Muscle of back (tissue), 13 donors: ENCODE measurements around the gene SLC38A3. TPM values are rescaled to one million over a fixed set of nuclear protein-coding genes. Genes with fewer than 3 reads are reported as not detected.

ENCODE experiments used
- DNase-seq, 3 donors: peaks; one replicate each; pipeline versions ENCODE4 v3.0.0 to v3.0.0-alpha.2; 2013
- long read RNA-seq, 9 donors: transcript quantifications; one replicate each; lab custom pipeline, GENCODE V29; 2026
- polyA plus RNA-seq, 10 donors: library from polyadenylated mRNA; unstranded; fragments of 120-200 nt; gene quantifications; one replicate each; pipeline ENCODE4 v1.2.1, GENCODE V29; 2013; ENCODE audit not compliant: insufficient read length in 10 of 10

The SLC38A3 gene
- 1 to 10 TPM in 9 of 10 donors, under 1 TPM in 1; 0.98 to 4.6 (median 2.4) TPM for polyA plus RNA-seq
- long read RNA-seq, donor 1, result 0 reads
- long read RNA-seq, donor 2, result 0 reads
- long read RNA-seq, donor 3, result 0 reads
- long read RNA-seq, donor 4, result 0 reads
- long read RNA-seq, donor 5, partial matches to known transcripts, result 0 of 1 reads
- long read RNA-seq, donor 5, other reads (novel, unspliced or antisense), result 0 of 1 reads
- long read RNA-seq, donor 6, result 0 reads
- long read RNA-seq, donor 7, partial matches to known transcripts, result 0 of 1 reads
- long read RNA-seq, donor 7, other reads (novel, unspliced or antisense), result 0 of 1 reads
- long read RNA-seq, donor 8, result 0 reads
- long read RNA-seq, donor 9, result 0 reads

DNA sequence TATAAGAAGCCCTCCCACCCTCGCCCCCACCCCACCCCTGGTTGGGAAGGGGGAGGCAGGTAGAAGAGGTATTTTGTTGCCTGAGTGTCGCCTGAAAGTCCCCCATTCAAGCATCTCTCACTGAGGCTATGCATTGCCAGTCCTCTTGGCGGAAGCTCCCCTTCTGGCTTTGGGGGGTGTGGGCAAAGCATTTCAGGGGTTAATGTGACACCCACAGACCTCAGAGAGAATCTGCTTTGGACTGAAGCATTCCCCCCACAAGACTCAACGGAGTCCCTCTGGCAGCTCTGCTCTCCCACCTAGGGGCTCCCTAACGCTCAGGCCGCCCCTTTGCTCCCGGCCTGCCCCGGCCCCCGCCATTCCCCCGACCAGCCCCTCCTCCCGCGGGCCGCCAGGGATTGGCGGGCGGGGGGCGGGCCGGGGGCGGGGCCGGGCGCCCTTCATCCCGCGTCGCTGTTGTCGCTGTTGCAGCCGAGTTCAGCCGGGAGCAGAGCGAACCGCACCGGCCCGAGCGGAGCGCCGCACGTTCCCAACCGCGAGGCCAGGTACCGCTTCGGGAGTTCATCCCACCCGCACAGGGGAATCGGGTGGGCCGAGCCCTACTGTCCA lies at the start of gene SLC38A3:
Gene SLC38A3 (plus strand): TSS at position 468 of the 609 bp plus-strand sequence. CDS start 8,929 bp downstream, outside the sequence.
- DNase-seq, result peak in 1 of 3 donors; percentile 58

DNA sequence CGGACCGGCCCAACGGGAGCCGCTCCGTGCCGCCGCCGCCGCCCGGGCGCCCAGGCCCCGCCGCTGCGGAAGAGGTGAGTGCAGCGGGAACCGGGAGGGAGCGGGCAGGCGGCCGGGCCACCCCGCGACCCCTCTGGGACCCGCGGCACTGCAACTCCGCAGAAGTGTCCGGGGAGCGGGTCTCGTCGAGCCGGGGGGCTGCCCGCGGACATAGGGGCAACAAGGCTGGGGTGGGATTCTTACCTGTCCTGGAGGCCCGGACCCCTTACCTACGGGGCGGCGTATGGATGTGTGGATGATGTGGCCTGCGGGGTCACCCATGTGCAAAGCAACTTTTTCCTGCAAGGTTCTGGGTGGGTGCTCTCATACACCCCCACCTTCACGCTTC lies 49.6 kb upstream of the SLC38A3 start:
- DNase-seq, result no peak

DNA sequence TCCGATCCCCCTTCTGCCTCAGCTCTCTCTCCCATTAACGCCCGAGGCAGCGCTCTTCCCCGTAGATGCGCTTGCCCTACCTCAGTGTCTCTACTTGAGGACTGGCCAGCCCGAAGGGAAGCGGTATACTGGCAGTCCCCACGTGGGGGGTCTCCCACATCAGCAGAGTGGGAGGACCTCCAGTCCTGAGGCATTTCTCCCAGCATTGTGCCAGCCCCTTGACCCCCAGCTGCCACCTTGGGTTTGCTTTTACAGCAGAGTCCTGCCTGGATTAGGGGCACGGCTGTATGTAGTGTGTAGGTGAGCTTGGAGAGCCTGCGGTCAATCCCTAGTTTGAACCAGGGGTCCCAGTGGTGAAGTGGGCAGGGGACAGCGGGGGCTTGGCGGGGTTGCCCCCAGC lies 49.2 kb upstream of the SLC38A3 start:
- DNase-seq, result peak in 1 of 3 donors; percentile 53

DNA sequence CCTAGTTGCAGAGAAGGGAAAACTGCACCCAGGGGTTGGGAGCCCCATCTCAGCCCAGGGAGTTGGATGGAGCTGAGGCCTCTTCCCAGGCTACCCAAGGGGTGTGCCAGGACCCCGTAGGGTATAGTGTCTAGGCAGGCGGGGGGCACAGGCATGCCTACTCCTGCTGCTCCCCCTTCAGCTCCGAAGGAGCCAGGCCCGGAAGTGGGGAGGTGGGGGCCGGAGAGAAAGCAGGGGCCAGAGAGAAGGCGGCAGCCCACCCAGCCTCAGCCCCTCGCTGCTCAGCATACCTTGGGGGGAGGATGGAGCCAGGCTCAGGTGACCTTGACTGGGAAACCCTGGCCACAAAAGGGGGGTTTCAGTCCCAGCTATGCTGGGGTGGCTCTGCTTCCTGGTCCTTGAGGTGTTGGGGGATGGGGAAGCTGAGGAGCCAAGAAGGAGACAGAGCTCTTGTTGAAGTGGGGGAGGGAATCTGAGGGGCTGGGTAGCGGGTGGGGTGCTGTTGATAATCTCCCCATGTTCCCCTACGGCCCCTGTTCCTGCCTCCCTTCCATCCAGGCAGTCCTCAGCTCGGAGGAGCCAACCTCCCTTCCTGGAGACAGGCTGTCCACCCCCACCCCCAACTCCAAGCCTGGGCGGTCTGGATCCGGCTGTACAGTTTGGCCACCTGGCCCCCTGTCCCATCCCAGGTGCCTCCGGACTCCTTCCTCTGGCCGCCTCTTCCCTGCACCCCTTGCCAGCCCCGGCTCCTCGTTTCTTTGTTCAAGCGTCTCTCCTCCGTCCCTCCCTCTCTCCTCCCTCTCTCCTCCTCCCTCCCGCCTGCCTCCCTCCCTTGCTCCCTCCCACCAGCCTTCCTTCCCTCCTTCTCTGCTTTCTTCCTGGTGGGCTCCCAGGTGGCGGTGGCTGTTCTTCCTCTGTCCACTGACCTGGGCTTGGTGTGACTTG lies 48.2 kb upstream of the SLC38A3 start:
- DNase-seq, result peak in 2 of 3 donors; percentile 46 to 83

DNA sequence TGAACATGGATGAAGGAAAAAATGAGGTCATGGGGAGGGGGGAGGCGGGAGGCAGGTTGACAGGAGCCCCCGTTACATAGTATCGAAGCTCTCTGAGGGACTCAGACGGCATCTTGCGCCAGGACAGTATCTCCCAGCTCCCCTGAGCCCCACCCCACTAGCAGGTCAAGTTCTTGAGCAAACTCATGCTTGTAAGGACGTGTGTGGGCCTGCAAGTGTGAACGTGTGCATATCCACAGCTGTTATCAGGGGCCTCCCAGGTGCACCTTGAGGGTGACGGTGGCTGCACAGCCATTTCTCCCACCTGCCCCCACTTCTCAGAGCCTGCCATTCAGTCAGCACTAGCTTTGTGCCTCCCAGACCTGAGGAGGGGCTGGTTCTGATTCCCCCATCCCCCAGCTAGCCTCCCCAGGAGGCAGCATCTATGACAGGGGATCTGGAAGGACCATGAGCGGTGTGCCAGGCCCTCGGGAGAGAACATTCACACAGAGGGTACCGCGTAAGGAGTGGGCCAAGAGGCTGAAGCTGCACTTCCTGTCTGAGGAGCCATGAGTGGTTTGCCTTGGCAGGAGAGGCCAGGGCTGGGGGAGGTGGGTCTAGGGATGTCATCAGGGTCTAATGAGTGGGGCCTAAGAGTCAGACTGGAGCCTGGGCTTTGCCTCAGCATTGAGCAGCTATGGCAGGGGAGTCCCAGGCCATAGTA lies 47.1 kb upstream of the SLC38A3 start:
- DNase-seq, result no peak

DNA sequence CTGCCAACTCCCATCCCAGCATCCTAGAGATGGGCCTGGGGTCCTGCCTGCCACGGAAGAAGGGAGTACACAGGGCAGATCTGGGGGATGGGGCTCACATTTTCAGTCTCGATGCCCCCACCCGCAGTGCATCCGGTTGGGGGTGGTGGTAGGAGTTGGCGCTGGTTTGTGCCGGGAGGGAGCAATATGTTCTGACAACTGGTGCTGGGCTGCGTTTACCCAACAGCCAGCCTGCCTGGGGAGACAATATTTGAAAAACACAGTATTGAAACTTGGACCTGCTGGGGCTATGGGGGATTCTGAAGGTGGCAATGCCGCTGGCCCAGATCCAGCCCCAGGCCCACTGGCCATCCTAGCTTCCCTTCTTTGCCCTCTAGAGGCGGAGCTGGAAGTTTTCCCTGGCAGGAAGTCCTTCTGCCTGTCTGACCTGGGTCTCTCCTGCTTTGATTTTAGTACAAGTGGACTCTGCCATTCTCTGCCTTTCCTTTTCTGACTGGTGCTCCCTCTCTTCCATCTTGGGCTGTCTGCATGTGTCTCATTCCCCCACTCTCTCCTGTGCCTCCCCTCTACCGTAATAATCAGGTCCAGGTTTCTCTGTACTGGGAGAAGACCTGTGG lies 46.4 kb upstream of the SLC38A3 start:
- DNase-seq, result no peak

DNA sequence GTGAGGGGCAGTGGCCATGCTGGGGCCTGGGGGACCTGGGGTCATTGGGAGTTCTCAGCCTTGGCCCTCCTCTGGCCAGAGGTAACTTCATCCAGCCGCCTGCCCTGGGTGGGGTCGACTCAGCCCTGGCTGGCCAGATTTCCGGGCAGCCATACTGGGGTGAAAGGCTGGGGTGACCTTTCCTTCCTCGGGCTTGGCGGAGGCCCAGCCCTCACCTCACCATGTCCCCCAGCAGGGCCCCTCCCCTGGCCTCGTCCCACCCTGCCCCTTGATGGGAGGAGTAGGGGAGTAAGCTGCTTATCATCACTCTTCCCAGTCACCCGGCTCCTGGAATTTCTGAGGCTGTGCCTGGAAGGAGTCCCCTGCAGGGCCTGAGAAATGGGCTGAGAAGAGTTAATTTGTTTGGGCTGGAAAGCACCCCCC lies 44.5 kb upstream of the SLC38A3 start:
- no peak for DNase-seq

DNA sequence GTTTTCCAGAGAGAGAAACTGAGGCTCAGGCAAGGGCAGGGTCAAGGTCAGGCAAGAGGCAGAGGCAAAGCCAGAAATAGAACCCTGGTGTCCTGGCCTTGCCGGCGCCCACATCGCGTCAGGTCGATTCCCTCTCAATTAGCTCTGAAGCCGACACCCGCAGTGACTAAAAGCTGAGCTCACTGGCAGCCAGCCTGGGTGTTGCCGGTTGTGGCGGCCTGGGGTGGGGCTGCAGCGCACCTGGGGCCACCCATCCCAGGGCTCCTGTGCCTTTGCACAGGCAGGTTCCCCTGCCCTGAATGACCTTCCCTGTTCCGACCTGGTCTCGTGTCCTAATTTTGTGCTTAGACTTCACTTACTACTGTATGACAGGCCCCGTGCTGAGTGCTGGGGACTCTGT lies 43.8 kb upstream of the SLC38A3 start:
- DNase-seq, result no peak

DNA sequence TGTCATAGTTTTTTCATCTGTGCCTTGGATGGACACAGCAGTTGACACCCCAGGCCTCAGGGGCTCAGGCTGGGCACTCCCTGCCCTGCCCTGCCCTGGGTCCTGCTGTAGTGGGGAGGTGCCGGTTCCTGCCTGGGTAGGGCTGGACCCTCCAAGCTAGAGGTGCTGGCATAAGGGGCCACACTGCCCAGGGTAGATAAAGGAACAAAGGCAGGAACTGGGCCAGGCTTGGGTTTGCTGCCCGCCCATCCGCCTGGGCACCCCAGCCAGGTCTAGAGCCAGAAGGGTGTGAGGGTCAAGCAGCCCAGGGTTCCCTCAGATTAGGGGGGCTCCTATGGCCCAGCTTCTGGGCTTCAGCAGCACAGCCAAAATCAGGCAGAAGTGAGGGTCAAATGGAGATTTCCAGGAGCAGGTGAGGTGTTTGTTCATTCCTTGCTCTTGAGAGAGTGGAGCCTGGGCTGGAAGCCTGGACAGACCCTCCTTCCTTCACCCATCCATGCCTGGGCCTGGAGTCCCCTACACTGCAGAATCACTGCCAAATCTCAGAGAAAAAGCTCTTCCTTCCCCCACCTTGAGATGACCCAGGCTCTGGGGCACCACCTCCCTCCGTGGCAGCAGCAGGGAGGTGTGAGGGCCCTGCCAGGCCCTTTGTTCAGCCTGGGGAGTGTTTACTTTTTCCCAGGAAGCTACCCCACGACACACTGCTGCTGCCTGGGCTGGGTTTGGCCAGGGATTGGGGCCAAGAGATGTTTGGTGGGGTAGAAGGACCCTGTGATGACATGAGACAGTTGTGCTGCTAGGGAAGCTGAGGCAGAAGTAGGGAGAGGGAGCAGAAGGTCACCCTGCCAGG lies 42.8 kb upstream of the SLC38A3 start:
- DNase-seq, result no peak

DNA sequence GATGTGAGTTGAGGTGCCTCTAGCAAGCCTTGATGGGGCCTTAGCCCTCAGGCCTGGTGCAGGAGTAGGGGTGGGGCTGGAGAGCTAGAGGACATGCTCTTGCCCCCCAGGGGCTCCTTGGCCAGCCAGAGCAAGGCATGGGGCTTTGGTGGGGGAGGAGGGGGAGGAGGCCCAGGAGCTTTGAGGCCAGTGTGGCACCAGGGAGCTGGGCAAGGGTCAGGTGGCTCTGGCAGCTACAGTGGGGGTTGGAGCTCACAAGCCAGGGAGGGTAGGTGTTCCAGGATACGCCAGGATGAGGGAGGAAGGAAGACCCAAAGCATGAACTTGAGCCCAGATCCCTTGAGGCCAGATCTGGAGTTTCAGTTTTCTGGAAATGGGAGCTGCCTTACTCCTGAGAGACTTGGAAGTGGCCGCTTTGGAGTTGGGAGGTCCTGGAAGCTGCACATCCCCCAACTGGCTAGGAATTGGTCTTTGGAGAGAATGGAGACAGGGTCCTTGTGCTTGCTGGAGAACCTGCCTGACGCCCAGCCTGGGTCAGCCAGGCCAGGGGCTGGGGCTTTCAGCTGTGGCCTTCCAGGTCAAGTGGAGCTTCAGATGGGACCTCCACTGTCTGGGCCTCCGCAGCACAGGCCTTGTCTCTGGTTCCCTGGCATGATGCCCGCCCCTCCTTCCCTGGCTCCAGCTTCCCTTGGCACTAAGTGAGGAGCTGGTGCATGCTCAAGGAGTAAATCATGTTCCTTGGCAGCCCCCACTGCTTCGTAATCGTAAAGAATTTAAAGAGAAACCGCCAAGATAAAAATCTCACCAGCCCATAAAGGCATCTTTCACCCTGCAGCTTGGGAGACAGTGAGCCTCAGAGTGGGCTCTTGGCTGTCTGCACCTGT lies 41.3 kb upstream of the SLC38A3 start:
- DNase-seq, result peak; percentile 76 to 85 (median 85)

DNA sequence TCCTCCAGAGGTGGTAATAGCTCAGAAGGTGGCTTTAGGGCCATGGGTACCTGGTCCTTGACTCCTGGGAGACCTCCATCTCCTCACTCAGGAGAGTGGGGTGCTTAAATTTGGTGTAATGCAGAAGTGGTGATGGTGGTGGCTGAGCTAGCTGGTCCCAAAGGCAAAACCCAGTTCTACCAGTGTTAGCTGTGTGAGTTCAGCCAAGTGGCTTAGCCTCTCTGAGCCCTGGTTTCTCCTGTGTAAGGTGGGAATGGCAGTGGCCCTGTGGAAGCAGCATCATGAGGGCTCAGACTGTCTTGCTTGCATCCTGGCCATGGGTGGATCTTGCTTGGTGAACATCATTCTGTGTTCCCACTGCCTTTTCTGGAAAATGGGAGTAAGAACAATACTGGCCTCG lies 40.6 kb upstream of the SLC38A3 start:
- no peak for DNase-seq

DNA sequence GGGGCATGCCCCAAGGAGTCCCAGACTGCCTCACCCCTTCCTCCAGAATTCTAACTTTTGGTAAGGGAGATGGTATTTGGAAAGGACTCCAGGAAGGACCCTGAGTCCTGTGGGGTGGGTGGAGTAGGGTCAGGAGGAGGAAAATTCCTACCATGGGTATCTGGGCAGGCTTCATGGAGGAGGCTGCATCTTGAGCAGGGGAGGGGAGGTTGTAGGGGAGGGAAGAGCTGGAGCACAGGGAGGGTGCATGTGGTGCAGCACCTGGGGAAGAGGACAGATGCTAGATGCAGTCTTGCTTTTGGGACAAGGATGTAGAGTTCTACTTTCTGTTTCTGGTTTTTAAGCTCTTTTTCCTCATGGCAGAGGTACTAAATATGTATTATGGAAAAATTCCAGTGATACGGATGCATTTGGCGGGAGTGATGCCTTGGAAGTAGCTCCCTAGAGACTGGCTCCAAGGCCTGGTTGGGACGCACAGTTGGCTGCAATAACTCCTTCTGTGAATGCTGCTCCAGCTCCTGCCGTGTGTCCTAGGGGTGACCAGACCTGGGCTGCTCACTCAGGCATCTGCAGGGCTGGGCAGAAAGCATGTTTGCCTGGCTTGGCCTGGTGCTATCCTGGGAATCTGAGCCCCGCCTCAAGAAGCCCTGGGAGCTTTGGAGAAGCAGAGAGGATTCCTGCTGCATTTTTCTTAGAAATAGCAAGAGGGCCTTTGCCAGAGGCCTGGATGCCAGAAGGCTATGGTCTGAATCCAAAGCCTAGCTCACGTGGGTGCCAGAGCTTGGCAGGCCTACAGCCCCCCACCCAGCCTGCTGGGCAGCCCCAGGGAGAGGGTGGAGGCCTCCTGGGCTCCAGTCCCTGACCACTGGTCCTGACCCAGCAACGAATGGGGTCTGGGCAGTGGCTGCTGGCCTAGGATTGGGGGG lies 39.8 kb upstream of the SLC38A3 start:
- peak in 2 of 3 donors; percentile 59 to 84 for DNase-seq

DNA sequence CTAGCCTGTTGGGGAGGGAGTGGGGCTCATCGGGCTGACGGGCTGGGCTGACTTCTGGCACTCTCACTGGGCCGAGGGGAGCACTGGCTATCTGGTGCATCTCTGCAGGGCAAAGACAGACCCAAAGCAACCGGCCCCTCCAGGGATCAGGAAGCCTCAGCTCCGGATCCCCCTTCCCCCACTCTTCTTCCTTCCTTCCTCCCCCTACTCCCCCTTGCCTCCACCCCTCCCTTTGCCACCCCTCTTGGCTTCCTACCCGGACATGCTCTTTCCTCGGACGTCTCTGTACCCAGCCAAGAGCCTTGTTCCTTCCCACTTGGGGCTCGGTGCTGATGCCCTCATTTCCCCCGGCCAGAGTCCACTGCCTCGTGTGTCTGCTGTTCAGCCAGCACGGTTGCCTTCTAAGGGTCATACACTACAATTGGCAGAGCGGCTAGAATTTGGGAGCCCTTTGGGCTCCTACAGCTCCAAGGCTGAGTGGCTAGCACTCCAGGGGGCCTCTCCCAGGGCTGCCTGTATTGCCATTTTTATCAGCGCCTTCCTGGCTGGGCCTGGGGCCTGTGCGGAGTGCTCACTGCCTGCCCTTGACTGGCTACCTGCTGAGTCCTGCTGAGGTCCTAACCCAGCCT lies 39.0 kb upstream of the SLC38A3 start:
- peak in 1 of 3 donors; percentile 53 for DNase-seq

DNA sequence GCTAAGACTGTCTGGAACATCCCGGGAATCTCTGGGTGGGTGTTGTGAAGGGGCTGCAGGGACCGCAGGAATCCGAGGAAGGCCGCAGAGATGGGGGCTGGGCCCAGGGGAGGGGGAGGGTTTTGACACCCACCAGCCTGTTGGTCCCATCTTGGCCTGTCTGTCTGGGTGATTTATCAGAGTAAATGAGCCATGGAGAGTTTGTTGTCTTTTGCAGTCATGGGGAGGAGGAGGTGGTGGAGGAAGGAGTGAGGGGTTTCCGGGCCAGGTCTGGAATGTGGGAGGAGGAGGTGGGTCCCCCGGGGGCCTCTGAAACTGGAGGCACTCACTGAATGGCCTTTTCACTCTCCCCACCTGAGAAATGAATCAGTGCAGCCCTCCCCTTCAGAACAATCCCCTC lies 38.5 kb upstream of the SLC38A3 start:
- DNase-seq, result no peak

DNA sequence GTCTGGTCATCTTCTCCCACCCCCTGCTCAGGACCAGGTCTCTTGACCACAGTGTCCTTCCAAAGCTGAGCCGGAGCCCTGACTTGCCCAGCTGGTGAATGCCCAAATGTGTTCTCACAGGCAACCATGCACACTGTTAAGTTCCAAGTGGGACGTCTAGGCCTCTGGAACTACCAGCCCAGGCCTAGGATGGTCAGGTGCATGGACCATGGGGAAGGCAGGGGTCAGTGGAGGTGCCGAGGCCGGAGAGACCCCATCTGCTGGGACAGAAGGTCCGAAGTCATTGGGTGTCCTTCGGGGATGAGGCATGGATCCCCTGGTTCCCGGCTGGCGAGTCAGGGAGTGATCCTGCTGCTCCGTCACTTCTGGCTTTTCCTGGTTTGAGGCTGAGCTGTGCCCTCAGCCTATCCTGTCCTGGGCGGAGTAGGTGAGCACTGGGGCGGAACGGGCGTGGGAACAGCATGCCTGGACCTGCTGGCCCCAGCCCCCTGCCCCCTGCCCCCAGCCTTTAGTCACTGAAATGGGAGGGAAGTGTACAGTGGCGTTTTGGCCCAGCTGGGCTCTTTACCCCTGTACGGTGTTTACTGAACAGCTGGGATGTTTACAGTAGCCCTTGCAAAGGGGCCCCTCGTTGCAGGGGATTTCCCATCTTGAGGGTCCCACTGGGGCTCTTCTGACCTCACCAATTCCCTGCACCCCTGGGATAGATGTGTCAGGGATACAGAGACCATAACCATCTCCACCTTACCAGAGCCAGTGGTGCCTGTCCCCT lies 37.8 kb upstream of the SLC38A3 start:
- no peak for DNase-seq

DNA sequence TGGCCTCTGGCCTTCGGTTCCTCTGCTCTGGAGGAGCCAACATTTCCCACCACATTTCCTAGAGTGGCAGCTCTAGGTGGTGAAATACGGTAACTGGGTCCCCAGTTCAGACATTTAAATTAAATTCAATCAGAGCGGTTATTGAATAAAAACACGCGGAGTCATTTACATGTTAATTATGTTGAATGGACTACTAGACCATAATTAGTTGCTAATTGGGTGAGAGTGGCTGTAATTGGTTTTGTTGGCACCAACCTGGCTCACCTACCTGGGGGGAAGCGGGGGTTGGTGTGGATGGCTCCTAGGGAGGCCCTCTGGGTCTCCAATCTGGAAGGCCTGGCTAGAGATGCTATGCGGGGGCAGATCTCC lies 37.2 kb upstream of the SLC38A3 start:
- DNase-seq, result no peak

DNA sequence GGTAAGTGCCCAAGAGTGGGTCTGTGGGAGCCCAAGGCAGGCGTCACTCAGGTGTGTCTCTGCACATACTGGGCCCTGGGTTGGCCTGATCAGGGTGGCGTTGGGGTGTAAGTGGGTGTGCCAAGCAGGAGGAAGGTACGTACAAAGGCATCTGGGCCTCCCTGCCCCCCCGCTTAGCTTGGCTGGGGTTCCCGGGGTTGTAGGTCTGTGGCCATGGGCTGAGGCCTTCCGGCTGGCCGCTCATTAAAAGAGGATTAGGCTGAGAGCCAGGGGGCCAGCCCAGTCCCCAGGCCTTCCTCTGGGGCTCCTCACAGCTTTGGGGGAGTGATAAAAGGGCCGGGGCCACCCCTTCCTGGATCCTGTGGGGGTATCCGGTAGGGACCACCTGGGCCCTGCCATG lies 36.7 kb upstream of the SLC38A3 start:
- DNase-seq, result no peak
